Mucosa of descending colon (tissue), 3 donors: ENCODE measurements around the gene HS1BP3. TPM values are rescaled to one million over a fixed set of nuclear protein-coding genes. Genes with fewer than 3 reads are reported as not detected.

ENCODE experiments used
- ATAC-seq: fragments of 200-7000 bp; cut with Tn5 transposase; one replicate; pipeline ENCODE4 v1.9.1; 2020; ENCODE audit warnings: mild to moderate bottlenecking, moderate library complexity
- DNase-seq, 3 donors: peaks; one replicate each; pipeline ENCODE4 v3.0.0-alpha.2; 2020
- H3K36me3 ChIP-seq: fragments of 200-600 bp; one replicate; pipeline ENCODE4 v1.8.0; 2021; ENCODE audit warnings: low read depth, mild to moderate bottlenecking
- H3K4me1 ChIP-seq: fragments of 200-600 bp; one replicate; pipeline ENCODE4 v1.8.0; 2021; ENCODE audit warnings: low read depth, mild to moderate bottlenecking
- H3K4me3 ChIP-seq: fragments of 200-600 bp; one replicate; pipeline ENCODE4 v1.8.0; 2021; ENCODE audit warnings: mild to moderate bottlenecking
- H3K9me3 ChIP-seq: fragments of 200-600 bp; one replicate; pipeline ENCODE4 v1.8.0; 2021; ENCODE audit warnings: mild to moderate bottlenecking
- intact Hi-C, 2 donors: fragments of 100-400 bp; cut with DNase I in 1 of 2; cut with micrococcal nuclease in 1 of 2; formaldehyde crosslinking; loops; one replicate each; pipeline versions ENCODE4 v1.11.0 to v1.11.1; 2022; cut with DNase I, micrococcal nuclease
- total RNA-seq, 3 donors: library from RNA; stranded (reverse); fragmentation: NEBNext Ultra II Directional in 2 of 3; extraction: Animal tissue kit (Norgen Biotek cat#: 25700) in 2 of 3; gene quantifications; one replicate each; pipeline versions ENCODE4 v1.2.1 to v1.2.4, GENCODE V29; 2021 to 2023
- TF ChIP-seq, protein P1 (sequence below): fragments of 200-600 bp; IDR thresholded peaks from one replicate; pipeline ENCODE4 v1.8.0; 2022; ENCODE audit warnings: antibody characterized with exemption, mild to moderate bottlenecking
- donor health status: DM: no; HTN: no; CAD: no; lungs with moderate emphysema.
- donor health status: DM: no; HTN: no; CAD: no.
- donor health status: DM: no; HTN: yes; CAD: no.

The HS1BP3 gene
- total RNA-seq, 3 donors from 2014 or later: 28.8 to 47.0 (median 29.7) TPM

DNA sequence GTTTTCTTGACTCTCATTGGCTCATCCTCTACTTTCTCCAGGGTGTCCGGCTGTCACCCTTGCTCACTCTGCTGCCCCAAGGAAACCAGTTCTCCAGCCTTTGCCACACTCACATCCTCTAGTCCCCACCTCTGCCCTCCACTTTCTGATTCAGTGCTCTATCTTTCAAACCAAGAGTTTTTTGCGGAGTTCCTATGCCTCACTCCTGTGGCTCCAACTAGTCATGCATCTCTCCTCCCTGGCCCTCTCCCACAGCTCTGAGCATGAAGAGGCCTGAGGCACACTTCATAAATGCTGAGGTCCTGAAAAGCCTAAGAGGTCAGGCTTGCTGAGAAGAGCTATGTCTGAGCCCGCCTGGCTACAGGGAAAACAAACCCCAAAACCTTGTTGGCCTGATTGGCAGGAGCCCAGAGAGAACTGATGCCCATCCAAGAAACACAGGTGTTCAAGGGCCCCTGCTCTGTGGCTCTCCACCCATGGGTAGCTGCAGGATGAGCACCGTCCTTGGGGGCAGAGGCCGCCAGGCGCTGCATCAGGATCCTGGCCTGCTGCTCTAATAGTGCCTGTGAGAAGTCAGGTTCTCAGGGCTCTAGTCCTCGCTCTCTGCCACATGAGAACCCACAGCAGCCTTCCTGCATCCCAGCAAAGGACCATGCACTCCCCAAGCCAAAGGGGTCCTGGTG is 42.1 kb downstream of the HS1BP3 start:
- no peaks in the 10 kb centered on the region for H3K36me3 ChIP-seq
- no peak overlapping the region for H3K4me3 ChIP-seq
- no peaks in the 10 kb centered on the region for H3K4me1 ChIP-seq
- no peak for ATAC-seq
- DNase-seq: peak in 1 of 3 donors; percentile 11
- H3K9me3 ChIP-seq: no peaks in the 10 kb centered on the region
- intact Hi-C loops: no loop called here
- TF ChIP-seq, protein P1, sequence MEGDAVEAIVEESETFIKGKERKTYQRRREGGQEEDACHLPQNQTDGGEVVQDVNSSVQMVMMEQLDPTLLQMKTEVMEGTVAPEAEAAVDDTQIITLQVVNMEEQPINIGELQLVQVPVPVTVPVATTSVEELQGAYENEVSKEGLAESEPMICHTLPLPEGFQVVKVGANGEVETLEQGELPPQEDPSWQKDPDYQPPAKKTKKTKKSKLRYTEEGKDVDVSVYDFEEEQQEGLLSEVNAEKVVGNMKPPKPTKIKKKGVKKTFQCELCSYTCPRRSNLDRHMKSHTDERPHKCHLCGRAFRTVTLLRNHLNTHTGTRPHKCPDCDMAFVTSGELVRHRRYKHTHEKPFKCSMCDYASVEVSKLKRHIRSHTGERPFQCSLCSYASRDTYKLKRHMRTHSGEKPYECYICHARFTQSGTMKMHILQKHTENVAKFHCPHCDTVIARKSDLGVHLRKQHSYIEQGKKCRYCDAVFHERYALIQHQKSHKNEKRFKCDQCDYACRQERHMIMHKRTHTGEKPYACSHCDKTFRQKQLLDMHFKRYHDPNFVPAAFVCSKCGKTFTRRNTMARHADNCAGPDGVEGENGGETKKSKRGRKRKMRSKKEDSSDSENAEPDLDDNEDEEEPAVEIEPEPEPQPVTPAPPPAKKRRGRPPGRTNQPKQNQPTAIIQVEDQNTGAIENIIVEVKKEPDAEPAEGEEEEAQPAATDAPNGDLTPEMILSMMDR: no peak

DNA sequence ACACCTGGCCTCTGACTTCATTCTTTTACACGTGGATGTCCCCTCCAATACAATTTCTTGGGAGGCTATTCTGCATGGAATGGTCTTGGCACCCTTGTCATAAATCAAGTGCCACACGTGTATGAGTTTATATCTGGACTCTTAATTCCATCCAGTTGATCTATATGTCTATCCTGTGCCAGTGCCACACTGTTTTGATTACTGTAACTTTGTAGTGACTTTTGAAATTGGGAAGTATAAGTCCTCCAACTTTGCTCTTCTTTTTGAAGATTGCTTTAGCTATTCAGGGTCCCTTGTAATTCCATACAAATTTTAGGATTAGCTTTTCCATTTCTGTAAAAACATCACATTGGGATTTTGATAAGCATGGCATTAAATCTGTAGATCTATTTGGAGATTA is 43.5 kb downstream of the HS1BP3 start:
- TF ChIP-seq, protein P1: no peak
- Histone ChIP-seq H3K9me3 (no peaks in the 10 kb centered on the region), H3K4me3 (no peak overlapping the region), H3K4me1 (no peaks in the 10 kb centered on the region), H3K36me3 (no peaks in the 10 kb centered on the region)
- intact Hi-C loops: no loop called here
- ATAC-seq (no peak), DNase-seq (no peak)

DNA sequence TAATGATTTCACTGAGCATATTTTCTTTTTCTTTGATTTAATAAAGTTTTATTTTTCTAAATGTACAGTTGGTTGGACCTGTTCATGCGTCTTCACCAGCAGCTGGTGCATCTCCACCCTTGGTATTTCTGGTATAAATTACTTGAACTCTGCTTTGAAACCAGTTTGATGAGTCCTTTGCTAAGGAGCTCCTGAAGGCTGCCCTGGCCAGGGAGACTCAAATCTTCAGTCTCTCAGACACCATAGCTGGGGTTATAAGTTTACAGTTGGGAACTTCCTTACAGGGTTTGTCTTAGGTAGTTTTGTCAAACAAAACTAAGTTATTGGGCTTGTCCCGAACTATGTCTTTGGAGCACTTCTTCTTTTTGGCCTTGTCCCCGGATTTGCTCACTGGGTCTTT is 44.7 kb downstream of the HS1BP3 start:
- no peaks in the 10 kb centered on the region for H3K4me1 ChIP-seq
- ATAC-seq: no peak
- H3K4me3 ChIP-seq: no peak overlapping the region

DNA sequence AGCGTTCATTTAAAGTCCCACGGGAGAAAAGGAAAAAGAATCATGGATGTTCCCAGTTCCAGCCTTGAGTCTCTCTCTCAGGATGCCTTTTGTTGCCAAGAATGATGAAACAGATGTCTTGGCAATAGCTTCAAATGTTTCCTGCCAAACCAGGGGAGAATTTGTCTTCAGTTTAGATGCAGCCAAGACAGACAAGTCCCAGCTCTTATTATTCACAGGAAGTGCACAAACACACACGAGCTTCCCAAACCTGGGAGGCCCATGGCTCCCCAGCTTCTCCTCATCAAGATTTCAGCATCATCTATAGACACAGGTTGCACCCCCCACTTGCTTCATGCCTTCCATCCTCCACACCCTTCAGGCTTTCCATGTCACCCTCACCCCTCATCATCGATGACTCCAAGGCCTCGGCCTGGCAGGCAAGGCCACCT is 45.9 kb downstream of the HS1BP3 start:
- peak; percentile 8 for ATAC-seq
- Histone ChIP-seq H3K4me3 (no peak overlapping the region), H3K36me3 (no peaks in the 10 kb centered on the region), H3K9me3 (no peaks in the 10 kb centered on the region), H3K4me1 (no peaks in the 10 kb centered on the region)
- TF ChIP-seq, protein P1: no peak
- DNase-seq: peak in 1 of 3 donors; percentile 13
- intact Hi-C loops: no loop called here

More for the DNA sequence above, 44.7 kb downstream of the HS1BP3 start:
- no peaks in the 10 kb centered on the region for H3K9me3 ChIP-seq
- intact Hi-C loops: no loop called here
- TF ChIP-seq, protein P1: no peak
- H3K36me3 ChIP-seq: no peaks in the 10 kb centered on the region
- no peak for DNase-seq

DNA sequence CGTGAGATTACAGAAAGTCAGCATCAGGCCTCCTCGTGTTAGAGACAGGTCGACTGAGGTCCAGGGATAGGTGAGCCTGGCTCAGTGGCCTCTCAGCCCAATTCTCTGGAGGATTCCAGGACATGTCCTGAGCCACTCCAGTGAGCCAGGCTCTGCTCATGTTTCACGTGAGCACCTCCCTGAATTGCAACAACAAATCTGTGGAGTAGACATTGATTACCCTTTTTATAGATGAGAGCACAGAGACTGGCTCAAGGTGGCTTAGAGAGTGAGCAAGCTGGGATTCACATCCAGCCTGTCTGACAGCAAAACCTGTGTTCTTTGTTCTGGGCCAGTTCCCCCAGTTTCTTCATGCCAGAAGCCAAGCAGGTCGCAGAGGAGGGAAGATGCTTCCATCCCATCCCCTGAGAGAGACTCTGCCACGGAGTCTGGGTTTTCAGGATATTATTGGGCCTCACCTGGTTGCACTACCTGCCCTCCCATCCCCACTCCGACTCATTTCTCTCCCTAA is 46.4 kb downstream of the HS1BP3 start:
- Histone ChIP-seq H3K4me3 (no peak overlapping the region), H3K9me3 (no peaks in the 10 kb centered on the region), H3K36me3 (no peaks in the 10 kb centered on the region), H3K4me1 (no peaks in the 10 kb centered on the region)
- DNase-seq (peak in 1 of 3 donors; percentile 10), ATAC-seq (no peak)
- intact Hi-C loops: no loop called here
- TF ChIP-seq, protein P1: no peak
